HCT116 (cell line): ENCODE results near the gene TNIK. TPM values are rescaled to one million over a fixed set of nuclear protein-coding genes. Genes with fewer than 3 reads are reported as not detected.

Source experiments
- ATAC-seq: fragments of 200-7000 bp; cut with Tn5 transposase; 2 replicates; pipeline ENCODE4 v1.9.1; 2020; ENCODE audit warnings: mild to moderate bottlenecking, moderate library complexity
- BruUV-seq: library from RNA; stranded (reverse); fragments of 400-500 nt; replicated peaks from 2 replicates; lab custom pipeline; 2021; lab: Mats Ljungman, UMichigan
- CTCF ChIA-PET: fragments of 300-600 bp; sonication (Branson Sonifier 250); formaldehyde crosslinking; loops from one replicate; lab custom pipeline; 2021; ENCODE audit warnings: antibody characterized with exemption; lab: Charles Lee
- POLR2A ChIA-PET: fragments of 300-600, 350-600 bp; sonication (Branson Sonifier 250); formaldehyde crosslinking; loops from one replicate; lab custom pipeline; 2021; ENCODE audit warnings: antibody characterized with exemption; lab: Charles Lee
- RAD21 ChIA-PET, 2 experiments: fragments of 300-600 bp; sonication (Branson Sonifier 250); formaldehyde crosslinking; loops; one replicate each; lab custom pipeline; 2023; ENCODE audit warnings: low total read pairs in 2 of 2; ENCODE audit not compliant: uncharacterized antibody in 2 of 2, unreplicated experiment in 2 of 2, low non-redundant PET in 1 of 2; lab: Charles Lee
- DNase-seq: peaks from one replicate; pipeline ENCODE4 v3.0.0-alpha.2; 2010; ENCODE audit warnings: low read depth, low spot score
- H2AFZ ChIP-seq: fragments of 200-600 bp; shearing (Covaris generic), sonication (generic); 2 replicates; pipeline ENCODE4 v1.6.1; 2017; ENCODE audit warnings: low read depth, mixed run types, mixed read lengths, antibody characterized with exemption, low read length; ENCODE audit not compliant: poor library complexity, severe bottlenecking
- H3K27ac ChIP-seq: 2 replicates; pipeline ENCODE4 v1.5.1; 2012; ENCODE audit warnings: low read depth, low read length
- H3K27me3 ChIP-seq: fragments of 200-600 bp; sonication (generic); 2 replicates; pipeline ENCODE4 v1.6.1; 2016; ENCODE audit warnings: mixed run types, low read length, mixed read lengths; ENCODE audit not compliant: insufficient read depth
- H3K36me3 ChIP-seq, 2 experiments: fragments of 200-500 bp in 1 of 2; fragments of 200-600 bp in 1 of 2; sonication (Bioruptor generic) in 1 of 2; sonication (generic) in 1 of 2; 2 replicates each; pipeline versions ENCODE4 v1.5.1 to v1.6.1; 2014 to 2016; ENCODE audit warnings: low read length in 2 of 2, inconsistent platforms in 1 of 2, mixed read lengths in 1 of 2, mixed run types in 1 of 2; ENCODE audit not compliant: insufficient read depth in 2 of 2, control insufficient read depth in 1 of 2
- H3K4me1 ChIP-seq, 2 experiments: fragments of 200-600 bp in 1 of 2; sonication (generic) in 1 of 2; 2 replicates each; pipeline versions ENCODE4 v1.5.1 to v1.6.1; 2012 to 2017; ENCODE audit warnings: low read length in 2 of 2, inconsistent platforms in 1 of 2, mild to moderate bottlenecking in 1 of 2, mixed read lengths in 1 of 2, mixed run types in 1 of 2, moderate library complexity in 1 of 2; ENCODE audit not compliant: insufficient read depth in 2 of 2, control insufficient read depth in 1 of 2
- H3K4me2 ChIP-seq: fragments of 200-600 bp; sonication (generic); 2 replicates; pipeline ENCODE4 v1.6.1; 2017; ENCODE audit warnings: mixed run types, low read length, mixed read lengths
- H3K4me3 ChIP-seq, 2 experiments: fragments of 200-600 bp in 1 of 2; sonication (generic) in 1 of 2; replicated peaks in 1 of 2; 2 replicates each; pipeline ENCODE4 v1.5.1; 2011 to 2016; ENCODE audit warnings: low read length in 2 of 2, control low read depth in 1 of 2, low read depth in 1 of 2, mild to moderate bottlenecking in 1 of 2, mixed read lengths in 1 of 2, mixed run types in 1 of 2
- H3K79me2 ChIP-seq: fragments of 200-600 bp; sonication (generic); 2 replicates; pipeline ENCODE4 v1.6.1; 2017; ENCODE audit warnings: mild to moderate bottlenecking, mixed run types, low read length, moderate library complexity, mixed read lengths; ENCODE audit not compliant: insufficient read depth
- H3K9ac ChIP-seq: fragments of 200-600 bp; sonication (generic); 2 replicates; pipeline ENCODE4 v1.6.1; 2016; ENCODE audit warnings: low read length, mixed read lengths
- H3K9me2 ChIP-seq: fragments of 200-600 bp; sonication (generic), shearing (Covaris generic); 2 replicates; pipeline ENCODE4 v1.6.1; 2017; ENCODE audit warnings: mixed run types, mild to moderate bottlenecking, moderate library complexity; ENCODE audit not compliant: insufficient read depth
- H3K9me3 ChIP-seq, 2 experiments: fragments of 200-500 bp in 1 of 2; fragments of 200-600 bp in 1 of 2; sonication (Bioruptor generic) in 1 of 2; sonication (generic) in 1 of 2; 2 replicates each; pipeline ENCODE4 v1.6.1; 2014 to 2017; ENCODE audit warnings: low read length in 2 of 2, mixed read lengths in 2 of 2, inconsistent platforms in 1 of 2, low read depth in 1 of 2, mild to moderate bottlenecking in 1 of 2, mixed run types in 1 of 2, moderate library complexity in 1 of 2; ENCODE audit not compliant: control insufficient read depth in 1 of 2, insufficient read depth in 1 of 2
- H4K20me1 ChIP-seq: fragments of 200-600 bp; sonication (generic), shearing (Covaris generic); 2 replicates; pipeline ENCODE4 v1.6.1; 2017; ENCODE audit warnings: mixed run types, mild to moderate bottlenecking, moderate library complexity; ENCODE audit not compliant: insufficient read depth
- CEBPB ChIP-seq: IDR thresholded peaks from 2 replicates; pipeline ENCODE4 v1.6.1; 2012; ENCODE audit warnings: low read depth
- ELF1 ChIP-seq: IDR thresholded peaks from 2 replicates; pipeline ENCODE4 v1.6.1; 2012; ENCODE audit warnings: low read depth, borderline replicate concordance
- FOSL1 ChIP-seq: IDR thresholded peaks from 2 replicates; pipeline ENCODE4 v1.6.1; 2012; ENCODE audit warnings: low read depth
- ZNF274 ChIP-seq: fragments of 200-500 bp; sonication (Bioruptor generic); IDR thresholded peaks from 2 replicates; pipeline ENCODE4 v1.6.1; 2014; ENCODE audit warnings: mild to moderate bottlenecking, low read depth, low read length, inconsistent platforms
- intact Hi-C: fragments of 100-400 bp; cut with micrococcal nuclease; formaldehyde crosslinking; loops from 2 replicates; pipeline ENCODE4 v1.10.0; 2022
- total RNA-seq: library from RNA; stranded (reverse); gene quantifications from one replicate; pipeline ENCODE4 v1.2.1, GENCODE V29; 2021; ENCODE audit not compliant: unreplicated experiment
- TF ChIP-seq, protein P1 (sequence below): IDR thresholded peaks from 2 replicates; pipeline ENCODE4 v1.6.1; 2011; ENCODE audit warnings: mild to moderate bottlenecking, low read length, moderate library complexity; ENCODE audit not compliant: insufficient replicate concordance; ENCODE audit errors: extremely low read depth
- TF ChIP-seq, protein P2 (sequence below): IDR thresholded peaks from 2 replicates; pipeline ENCODE4 v1.6.1; 2012; ENCODE audit warnings: low read depth

TNIK gene
- total RNA-seq, 1 experiment from 2014 or later: 24.1 TPM

DNA sequence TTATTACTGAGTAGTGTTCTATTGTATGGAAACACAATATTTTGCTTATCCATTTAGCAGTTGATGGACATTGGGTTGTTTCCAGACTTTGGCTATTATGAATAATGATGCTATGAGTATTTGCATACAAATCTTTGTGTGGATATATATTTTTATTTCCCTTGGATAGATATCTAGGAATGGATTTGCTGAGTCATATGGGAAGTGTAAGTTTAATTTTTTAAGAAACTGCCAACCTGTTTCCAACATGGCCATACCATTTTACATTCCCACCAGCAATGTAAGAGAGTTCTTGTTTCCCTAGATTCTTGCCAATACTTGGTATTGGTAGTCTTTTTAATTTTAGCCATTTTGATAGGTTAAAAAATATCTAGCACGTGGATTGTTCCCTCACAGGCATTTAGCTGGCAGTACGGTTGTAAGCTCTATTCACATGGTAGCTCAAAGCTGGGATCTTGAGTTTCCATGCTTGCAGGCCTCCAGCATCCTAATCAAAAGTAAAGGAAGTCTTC lies 45.7 kb upstream of the TNIK start:
- Histone ChIP-seq H3K4me1 (no peaks in the 10 kb centered on the region), H3K36me3 (no peaks in the 10 kb centered on the region), H3K4me3 (no peak overlapping the region), H3K9me3 (no peaks in the 10 kb centered on the region), H3K27me3 (no peaks in the 10 kb centered on the region), H3K79me2 (no peaks in the 10 kb centered on the region), H3K27ac (no peak overlapping the region), H4K20me1 (no peaks in the 10 kb centered on the region), H3K9ac (no peak overlapping the region), H2AFZ (no peak overlapping the region), H3K9me2 (no peaks in the 10 kb centered on the region), H3K4me2 (no peak overlapping the region)
- intact Hi-C loops: no loop called here
- BruUV-seq: no TSS peak
- ChIA-PET POLR2A (no interaction called here), CTCF (no interaction called here), RAD21 (no interaction called here)
- no peak for DNase-seq
- ATAC-seq: no peak
- no peak for TF ChIP-seq FOSL1
- TF ChIP-seq, protein P1, sequence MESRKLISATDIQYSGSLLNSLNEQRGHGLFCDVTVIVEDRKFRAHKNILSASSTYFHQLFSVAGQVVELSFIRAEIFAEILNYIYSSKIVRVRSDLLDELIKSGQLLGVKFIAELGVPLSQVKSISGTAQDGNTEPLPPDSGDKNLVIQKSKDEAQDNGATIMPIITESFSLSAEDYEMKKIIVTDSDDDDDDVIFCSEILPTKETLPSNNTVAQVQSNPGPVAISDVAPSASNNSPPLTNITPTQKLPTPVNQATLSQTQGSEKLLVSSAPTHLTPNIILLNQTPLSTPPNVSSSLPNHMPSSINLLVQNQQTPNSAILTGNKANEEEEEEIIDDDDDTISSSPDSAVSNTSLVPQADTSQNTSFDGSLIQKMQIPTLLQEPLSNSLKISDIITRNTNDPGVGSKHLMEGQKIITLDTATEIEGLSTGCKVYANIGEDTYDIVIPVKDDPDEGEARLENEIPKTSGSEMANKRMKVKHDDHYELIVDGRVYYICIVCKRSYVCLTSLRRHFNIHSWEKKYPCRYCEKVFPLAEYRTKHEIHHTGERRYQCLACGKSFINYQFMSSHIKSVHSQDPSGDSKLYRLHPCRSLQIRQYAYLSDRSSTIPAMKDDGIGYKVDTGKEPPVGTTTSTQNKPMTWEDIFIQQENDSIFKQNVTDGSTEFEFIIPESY: no peak
- TF ChIP-seq ELF1: no peak
- no peak for TF ChIP-seq CEBPB
- TF ChIP-seq, protein P2, sequence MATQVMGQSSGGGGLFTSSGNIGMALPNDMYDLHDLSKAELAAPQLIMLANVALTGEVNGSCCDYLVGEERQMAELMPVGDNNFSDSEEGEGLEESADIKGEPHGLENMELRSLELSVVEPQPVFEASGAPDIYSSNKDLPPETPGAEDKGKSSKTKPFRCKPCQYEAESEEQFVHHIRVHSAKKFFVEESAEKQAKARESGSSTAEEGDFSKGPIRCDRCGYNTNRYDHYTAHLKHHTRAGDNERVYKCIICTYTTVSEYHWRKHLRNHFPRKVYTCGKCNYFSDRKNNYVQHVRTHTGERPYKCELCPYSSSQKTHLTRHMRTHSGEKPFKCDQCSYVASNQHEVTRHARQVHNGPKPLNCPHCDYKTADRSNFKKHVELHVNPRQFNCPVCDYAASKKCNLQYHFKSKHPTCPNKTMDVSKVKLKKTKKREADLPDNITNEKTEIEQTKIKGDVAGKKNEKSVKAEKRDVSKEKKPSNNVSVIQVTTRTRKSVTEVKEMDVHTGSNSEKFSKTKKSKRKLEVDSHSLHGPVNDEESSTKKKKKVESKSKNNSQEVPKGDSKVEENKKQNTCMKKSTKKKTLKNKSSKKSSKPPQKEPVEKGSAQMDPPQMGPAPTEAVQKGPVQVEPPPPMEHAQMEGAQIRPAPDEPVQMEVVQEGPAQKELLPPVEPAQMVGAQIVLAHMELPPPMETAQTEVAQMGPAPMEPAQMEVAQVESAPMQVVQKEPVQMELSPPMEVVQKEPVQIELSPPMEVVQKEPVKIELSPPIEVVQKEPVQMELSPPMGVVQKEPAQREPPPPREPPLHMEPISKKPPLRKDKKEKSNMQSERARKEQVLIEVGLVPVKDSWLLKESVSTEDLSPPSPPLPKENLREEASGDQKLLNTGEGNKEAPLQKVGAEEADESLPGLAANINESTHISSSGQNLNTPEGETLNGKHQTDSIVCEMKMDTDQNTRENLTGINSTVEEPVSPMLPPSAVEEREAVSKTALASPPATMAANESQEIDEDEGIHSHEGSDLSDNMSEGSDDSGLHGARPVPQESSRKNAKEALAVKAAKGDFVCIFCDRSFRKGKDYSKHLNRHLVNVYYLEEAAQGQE: no peak
- TF ChIP-seq ZNF274: no peak
